Gastroesophageal sphincter (tissue), 3 donors: ENCODE results near the gene TEX12.

ENCODE experiments used
- POLR2AphosphoS5 ChIP-seq: sonication (generic); formaldehyde crosslinking; IDR thresholded peaks from one replicate; pipeline ENCODE4 v1.6.1; 2017; ENCODE audit warnings: antibody characterized with exemption
- TF ChIP-seq, protein P1 (sequence below), 4 experiments: fragments of 200-600 bp in 2 of 4; fragments of 450-650 bp in 2 of 4; sonication (generic) in 1 of 4; IDR thresholded peaks; one replicate each; pipeline ENCODE4 v1.5.1; 2017 to 2019; ENCODE audit warnings: antibody characterized with exemption in 4 of 4, mild to moderate bottlenecking in 2 of 4, moderate library complexity in 2 of 4

- TF ChIP-seq, protein P1, sequence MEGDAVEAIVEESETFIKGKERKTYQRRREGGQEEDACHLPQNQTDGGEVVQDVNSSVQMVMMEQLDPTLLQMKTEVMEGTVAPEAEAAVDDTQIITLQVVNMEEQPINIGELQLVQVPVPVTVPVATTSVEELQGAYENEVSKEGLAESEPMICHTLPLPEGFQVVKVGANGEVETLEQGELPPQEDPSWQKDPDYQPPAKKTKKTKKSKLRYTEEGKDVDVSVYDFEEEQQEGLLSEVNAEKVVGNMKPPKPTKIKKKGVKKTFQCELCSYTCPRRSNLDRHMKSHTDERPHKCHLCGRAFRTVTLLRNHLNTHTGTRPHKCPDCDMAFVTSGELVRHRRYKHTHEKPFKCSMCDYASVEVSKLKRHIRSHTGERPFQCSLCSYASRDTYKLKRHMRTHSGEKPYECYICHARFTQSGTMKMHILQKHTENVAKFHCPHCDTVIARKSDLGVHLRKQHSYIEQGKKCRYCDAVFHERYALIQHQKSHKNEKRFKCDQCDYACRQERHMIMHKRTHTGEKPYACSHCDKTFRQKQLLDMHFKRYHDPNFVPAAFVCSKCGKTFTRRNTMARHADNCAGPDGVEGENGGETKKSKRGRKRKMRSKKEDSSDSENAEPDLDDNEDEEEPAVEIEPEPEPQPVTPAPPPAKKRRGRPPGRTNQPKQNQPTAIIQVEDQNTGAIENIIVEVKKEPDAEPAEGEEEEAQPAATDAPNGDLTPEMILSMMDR (IDR thresholded peaks at IDR 0.05) = no peak
- TF ChIP-seq POLR2AphosphoS5 = no peak
These were observed 49.0 kb upstream of the TEX12 start for GRCh38 chr11:112118176-112118575.
